Activated T-helper 1 cell treated with anti-CD3 and anti-CD28 coated beads, Interleukin-12 subunit alpha, Interleukin-12 subunit beta, Interleukin-2, Interleukin-4 antibody, amounts not matched to agents 30 ng/mL and 10 ng/mL and 1 ng/mL, durations not matched to agents 14 hours and 24 hours and 36 hours (primary cell): ENCODE measurements around the gene PRAMEF20. TPM values are rescaled to one million over a fixed set of nuclear protein-coding genes. Genes with fewer than 3 reads are reported as not detected.

Experiments
- total RNA-seq: library from RNA; stranded (reverse); gene quantifications from 2 replicates; pipeline ENCODE4 v1.2.3, GENCODE V29; 2022

Gene PRAMEF20
- total RNA-seq, 1 donor from 2014 or later, result not detected

Other genes starting within 250 kb of the PRAMEF20 start
- not detected in 2 replicates for gene HNRNPCL4, start 244.8 kb upstream of the PRAMEF20 start, total RNA-seq
- gene PRAMEF9, start 238.6 kb upstream of the PRAMEF20 start, total RNA-seq, result not detected in 2 replicates
- not detected in 2 replicates for gene PRAMEF13, start 209.0 kb upstream of the PRAMEF20 start, total RNA-seq
- not detected in 2 replicates for gene PRAMEF18, start 184.3 kb upstream of the PRAMEF20 start, total RNA-seq
- not detected in 2 replicates for gene PRAMEF5, start 156.3 kb upstream of the PRAMEF20 start, total RNA-seq
- not detected in 2 replicates for gene PRAMEF8, start 125.3 kb upstream of the PRAMEF20 start, total RNA-seq
- not detected in 2 replicates for gene PRAMEF33, start 106.9 kb upstream of the PRAMEF20 start, total RNA-seq
- gene PRAMEF15, start 94.9 kb upstream of the PRAMEF20 start, total RNA-seq, result not detected in 2 replicates
- gene PRAMEF14, start 63.3 kb upstream of the PRAMEF20 start, total RNA-seq, result not detected in 2 replicates
- gene PRAMEF19, start 38.5 kb upstream of the PRAMEF20 start, total RNA-seq, result not detected in 2 replicates
- not detected in 2 replicates for gene PRAMEF17, start 20.8 kb upstream of the PRAMEF20 start, total RNA-seq
- not detected in 2 replicates for gene LRRC38, start 103.6 kb downstream of the PRAMEF20 start, total RNA-seq
- not detected in 2 replicates for gene PDPN, start 173.4 kb downstream of the PRAMEF20 start, total RNA-seq